Spleen (tissue), 11 donors: ENCODE measurements around the gene BOLA1. TPM values are rescaled to one million over a fixed set of nuclear protein-coding genes. Genes with fewer than 3 reads are reported as not detected.
A peak's percentile ranks its signal among the peaks of the same experiment; 100 is the strongest.
"Not testable (repeated sequence)": the region's sequence is repeated elsewhere in the genome, so short reads cannot be mapped to it uniquely, and the experiment has no call there.

Experiments used
- DNase-seq: peaks from one replicate; pipeline ENCODE4 v3.0.0-alpha.2; 2020
- H3K27ac ChIP-seq, 8 donors: fragments of 200-600 bp; sonication (generic) in 7 of 8; 1 replicate in 4 of 8; 2 replicates in 4 of 8; pipeline versions ENCODE4 v1.5.0 to v1.8.0; 2016 to 2021; ENCODE audit warnings: inconsistent platforms in 4 of 8, mild to moderate bottlenecking in 4 of 8, moderate library complexity in 1 of 8
- H3K27me3 ChIP-seq, 7 donors: fragments of 200-600 bp; sonication (generic) in 6 of 7; replicated peaks in 1 of 7; 1 replicate in 4 of 7; 2 replicates in 3 of 7; pipeline versions ENCODE4 v1.5.0 to v1.8.0; 2016 to 2021; ENCODE audit warnings: inconsistent platforms in 3 of 7, mild to moderate bottlenecking in 1 of 7
- H3K36me3 ChIP-seq, 6 donors: fragments of 200-600 bp; sonication (generic) in 5 of 6; 1 replicate in 4 of 6; 2 replicates in 2 of 6; pipeline versions ENCODE4 v1.5.0 to v1.8.0; 2016 to 2021; ENCODE audit warnings: inconsistent platforms in 2 of 6
- H3K4me1 ChIP-seq, 6 donors: fragments of 200-600 bp; sonication (generic) in 5 of 6; 1 replicate in 3 of 6; 2 replicates in 3 of 6; pipeline versions ENCODE4 v1.5.0 to v1.8.0; 2016 to 2021; ENCODE audit warnings: inconsistent platforms in 3 of 6
- H3K4me3 ChIP-seq, 8 donors: fragments of 200-600 bp; sonication (generic) in 7 of 8; 1 replicate in 4 of 8; 2 replicates in 4 of 8; pipeline versions ENCODE4 v1.5.0 to v1.8.0; 2016 to 2021; ENCODE audit warnings: inconsistent platforms in 4 of 8, mild to moderate bottlenecking in 4 of 8, moderate library complexity in 2 of 8
- H3K9me3 ChIP-seq, 8 donors: fragments of 200-600 bp; sonication (generic) in 7 of 8; 1 replicate in 4 of 8; 2 replicates in 4 of 8; pipeline versions ENCODE4 v1.5.0 to v1.8.0; 2016 to 2021; ENCODE audit warnings: inconsistent platforms in 4 of 8
- CTCF ChIP-seq, 11 experiments: fragments of 200-600 bp in 7 of 11; fragments of 450-650 bp in 4 of 11; sonication (generic) in 4 of 11; IDR thresholded peaks in 8 of 11; conservative IDR thresholded peaks in 3 of 11; 1 replicate in 7 of 11; 2 replicates in 4 of 11; pipeline versions ENCODE4 v1.4.0 to v1.8.0; 2016 to 2021; ENCODE audit warnings: antibody characterized with exemption in 11 of 11, inconsistent platforms in 4 of 11, mild to moderate bottlenecking in 1 of 11
- POLR2A ChIP-seq, 3 donors: fragments of 450-650 bp; IDR thresholded peaks; one replicate each; pipeline ENCODE4 v1.5.1; 2017; ENCODE audit warnings: antibody characterized with exemption in 3 of 3, mild to moderate bottlenecking in 1 of 3
- POLR2AphosphoS5 ChIP-seq, 3 donors: sonication (generic); formaldehyde crosslinking; IDR thresholded peaks; one replicate each; pipeline ENCODE4 v1.5.1; 2017; ENCODE audit warnings: antibody characterized with exemption in 3 of 3
- WGBS, 5 donors: extraction: QIAGEN DNeasy Blood & Tissue Kit in 3 of 5; methylation state at CpG; one replicate each; pipeline versions ENCODE4 v1.1.5 to v1.1.7; 2013 to 2018; 5-methylcytosine and 5-hydroxymethylcytosine counted together
- intact Hi-C: fragments of 100-400 bp; cut with DNase I; formaldehyde crosslinking; loops from one replicate; pipeline ENCODE4 v1.15.0; 2023; ENCODE audit warnings: low total_unique reads
- polyA plus RNA-seq, 3 donors: library from polyadenylated mRNA; stranded (reverse); fragments of 200-250 nt; gene quantifications; one replicate each; pipeline ENCODE4 v1.2.1, GENCODE V29; 2013
- total RNA-seq, 7 donors: library from RNA; depleted of rRNA in 3 of 7; stranded (reverse); fragments of >200 nt in 3 of 7; fragmentation: NEBNext Ultra II Directional in 4 of 7; extraction: Animal tissue kit (Norgen Biotek cat#: 25700) in 4 of 7; gene quantifications; one replicate each; pipeline versions ENCODE4 v1.1.0 to v1.2.1, GENCODE V29; 2016 to 2021
- donor health status: healthy with polysubstance abuse.
- donor health status: DM: no; HTN: no; CAD: no; lungs with moderate emphysema.
- donor health status: DM: no; HTN: no; CAD: no.
- donor health status: Bipolar disorder and iron deficiency.
- donor health status: healthy.
- donor health status: DM: no; HTN: no; CAD: no.
- donor health status: DM: yes; HTN: yes; CAD: no.

The BOLA1 gene
- total and polyA plus RNA-seq, 10 donors, result 8.3 to 34.6 (median 18.3) TPM

- H3K27ac ChIP-seq, H3K27me3 ChIP-seq, DNase-seq, H3K4me1 ChIP-seq, H3K36me3 ChIP-seq, intact Hi-C loops, H3K4me3 ChIP-seq, H3K9me3 ChIP-seq: not testable (repeated sequence)
- no CpG with 5 or more reads among the region's 32 CpGs for WGBS, 5 donors
Observed at GRCh38 chr1:149861497-149862054, 37.8 kb upstream of the BOLA1 start.

- H3K27ac ChIP-seq, H3K36me3 ChIP-seq, H3K9me3 ChIP-seq, H3K27me3 ChIP-seq, H3K4me3 ChIP-seq, intact Hi-C loops, H3K4me1 ChIP-seq, DNase-seq: not testable (repeated sequence)
- WGBS, 5 donors, result no CpG with 5 or more reads among the region's 2 CpGs
Observed at GRCh38 chr1:149866887-149867286, 32.5 kb upstream of the BOLA1 start.

GRCh38 chr1:149873060-149873459, 26.3 kb upstream of the BOLA1 start:
- H3K4me3 ChIP-seq, H3K27me3 ChIP-seq, H3K4me1 ChIP-seq, H3K27ac ChIP-seq, DNase-seq, intact Hi-C loops, H3K9me3 ChIP-seq, H3K36me3 ChIP-seq: not testable (repeated sequence)
- no CpG with 5 or more reads among the region's 4 CpGs for WGBS, 5 donors

GRCh38 chr1:149877211-149877946, 22.0 kb upstream of the BOLA1 start:
- no peaks in the 10 kb centered on the region for H3K36me3 ChIP-seq
- WGBS, 5 donors, result 92 to 97% (median 96%) methylated on average over 7 of the region's 7 CpGs
- DNase-seq, result no peak
- TF ChIP-seq POLR2A (IDR thresholded peaks at IDR 0.05), result no peak
- TF ChIP-seq CTCF (IDR thresholded peaks at IDR 0.05 in 8 of 11, conservative IDR thresholded peaks at IDR 0.05 in 3 of 11), result no peak
- TF ChIP-seq POLR2AphosphoS5 (IDR thresholded peaks at IDR 0.05), result no peak
- H3K4me1 ChIP-seq, result peaks cover 0 to 15% (median 0%) of the 10 kb centered on the region in 6 donors
- no peak overlapping the region for H3K27ac ChIP-seq
- intact Hi-C loops, result no loop called here
- H3K9me3 ChIP-seq, result no peaks in the 10 kb centered on the region
- H3K4me3 ChIP-seq, result no peak overlapping the region
- no peaks in the 10 kb centered on the region for H3K27me3 ChIP-seq

- TF ChIP-seq POLR2A (IDR thresholded peaks at IDR 0.05) (no peak), CTCF (IDR thresholded peaks at IDR 0.05 in 8 of 11, conservative IDR thresholded peaks at IDR 0.05 in 3 of 11) (no peak), POLR2AphosphoS5 (IDR thresholded peaks at IDR 0.05) (no peak)
- DNase-seq, result no peak
- Histone ChIP-seq H3K4me1 (peaks cover 6 to 32% (median 11%) of the 10 kb centered on the region in 6 donors), H3K36me3 (no peaks in the 10 kb centered on the region), H3K4me3 (no peak overlapping the region), H3K9me3 (no peaks in the 10 kb centered on the region), H3K27me3 (no peaks in the 10 kb centered on the region), H3K27ac (peak overlapping the region in 6 of 8 donors; percentile 5 to 76 (median 41))
- intact Hi-C loops, result no loop called here
- 64 to 87% (median 83%) methylated on average over 1 of the region's 1 CpG for WGBS, 5 donors
Observed at GRCh38 chr1:149879556-149879955, 19.8 kb upstream of the BOLA1 start.
